CD4-positive, alpha-beta T cell treated with Interleukin-4 for 1 hour (primary cell): Measurements from ENCODE around the gene TULP4.
"Not testable (repeated sequence)": the region's sequence is repeated elsewhere in the genome, so short reads cannot be mapped to it uniquely, and the experiment has no call there.

ENCODE experiments used
- DNase-seq, 2 donors: peaks; one replicate each; pipeline ENCODE4 v3.0.0-alpha.2; 2020 to 2022

The TULP4 gene

DNA sequence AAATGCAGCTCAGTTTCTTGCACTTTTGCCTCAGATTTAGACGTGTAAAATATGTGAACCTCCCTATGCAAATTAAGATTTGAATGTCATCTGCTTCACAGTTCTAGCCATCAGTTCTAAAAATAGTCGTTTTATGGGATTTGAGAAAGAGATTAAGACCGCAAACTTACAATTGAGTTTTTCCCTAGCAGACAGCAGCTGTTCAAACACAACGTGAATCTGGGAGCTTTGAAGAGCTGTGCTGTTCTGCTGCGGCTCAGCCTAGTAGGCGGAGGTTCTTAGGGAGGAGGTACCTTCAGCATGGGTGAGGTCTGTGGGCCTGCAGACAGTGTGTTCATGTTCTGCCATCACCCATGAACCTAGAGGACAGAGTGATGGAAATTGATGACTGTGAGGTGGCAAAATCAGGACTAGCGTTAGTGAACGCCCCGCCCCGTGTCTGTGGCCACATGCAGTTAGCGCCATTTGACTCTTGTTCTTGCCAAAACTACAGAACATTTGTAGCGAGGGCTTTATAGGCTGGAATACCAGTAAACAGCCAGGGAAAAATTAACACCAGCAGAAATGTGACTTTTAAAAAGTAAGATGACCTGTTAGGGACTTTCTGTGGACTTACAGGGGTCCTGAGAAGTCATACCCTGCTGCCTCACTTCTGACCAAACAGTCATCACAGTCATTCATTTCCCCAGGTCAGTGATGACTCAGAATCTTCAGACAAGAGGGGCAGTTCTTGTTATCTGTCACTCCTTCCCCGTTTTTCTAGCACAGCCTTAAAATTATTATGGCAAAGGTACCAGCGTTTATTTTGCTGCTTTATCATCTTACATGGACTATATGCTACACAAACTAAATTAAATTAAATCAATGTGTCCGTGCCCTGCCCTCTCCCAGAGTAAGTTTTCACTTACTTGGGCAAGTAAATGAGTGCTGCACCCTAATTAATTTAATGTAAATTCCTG is 163.4 kb downstream of the TULP4 start:
- DNase-seq: no peak

DNA sequence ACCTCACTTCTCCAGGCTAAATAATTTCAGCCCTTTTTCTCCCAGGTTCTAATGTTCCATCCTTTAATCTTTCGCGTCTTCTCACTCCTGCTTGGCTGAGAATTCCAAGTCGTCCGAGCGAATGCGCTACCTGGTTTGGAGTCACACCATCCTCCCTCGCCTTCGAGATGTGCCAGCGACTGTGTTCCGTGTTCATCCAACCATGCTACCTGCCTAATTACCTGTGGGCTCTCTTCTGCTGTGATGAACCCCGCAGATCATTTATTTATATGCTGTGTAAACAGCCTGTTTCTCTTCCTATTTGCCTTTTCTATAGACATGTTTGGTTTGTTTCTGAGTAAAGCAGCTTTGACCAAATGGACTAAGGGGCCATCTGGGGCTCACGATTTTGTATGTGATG is 164.1 kb downstream of the TULP4 start:
- no peak for DNase-seq

GRCh38 chr6:158477722-158478121 is 165.5 kb downstream of the TULP4 start:
- not testable (repeated sequence) for DNase-seq

DNA sequence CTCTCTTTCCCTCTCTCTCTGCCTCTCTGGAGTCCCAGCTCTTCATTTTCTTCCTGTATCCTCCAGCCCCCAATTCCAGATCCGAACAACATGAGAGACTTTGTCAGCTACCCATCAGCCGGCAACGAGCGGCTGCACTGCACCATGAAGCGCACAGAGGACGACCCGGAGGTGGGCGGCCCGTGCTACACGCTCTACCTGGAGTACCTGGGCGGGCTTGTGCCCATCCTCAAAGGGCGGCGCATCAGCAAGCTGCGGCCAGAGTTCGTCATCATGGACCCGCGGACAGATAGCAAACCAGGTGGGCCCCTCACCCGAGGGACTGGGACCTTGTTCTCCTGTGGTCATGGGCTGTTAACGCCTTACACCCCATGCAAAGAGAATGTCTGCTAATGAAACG is 168.7 kb downstream of the TULP4 start:
- DNase-seq: no peak

- DNase-seq: no peak
Measured at GRCh38 chr6:158481690-158482473, 169.6 kb downstream of the TULP4 start.

DNA sequence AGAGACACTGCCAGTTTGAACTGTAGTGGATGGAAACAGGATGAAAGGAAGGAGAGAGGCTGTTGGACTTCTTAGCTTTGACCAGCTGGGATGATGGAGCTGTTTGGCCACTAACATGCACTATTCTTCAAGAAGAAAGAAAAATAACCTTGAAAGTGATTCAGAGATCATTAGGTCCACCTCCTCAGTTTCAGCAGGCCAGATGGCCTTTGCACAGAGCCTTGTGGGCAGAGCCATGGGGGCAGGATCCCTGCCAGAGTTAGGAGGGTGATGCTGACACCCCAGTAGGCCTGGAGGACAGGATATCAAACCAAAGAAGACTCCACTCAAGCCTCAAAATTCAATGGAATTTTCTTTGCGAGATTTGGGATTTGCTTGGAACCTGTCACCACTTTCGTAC is 173.2 kb downstream of the TULP4 start:
- DNase-seq: no peak

GRCh38 chr6:158487495-158487894 is 175.2 kb downstream of the TULP4 start:
- DNase-seq: no peak

- no peak for DNase-seq
Measured at GRCh38 chr6:158488065-158488464, 175.8 kb downstream of the TULP4 start.

DNA sequence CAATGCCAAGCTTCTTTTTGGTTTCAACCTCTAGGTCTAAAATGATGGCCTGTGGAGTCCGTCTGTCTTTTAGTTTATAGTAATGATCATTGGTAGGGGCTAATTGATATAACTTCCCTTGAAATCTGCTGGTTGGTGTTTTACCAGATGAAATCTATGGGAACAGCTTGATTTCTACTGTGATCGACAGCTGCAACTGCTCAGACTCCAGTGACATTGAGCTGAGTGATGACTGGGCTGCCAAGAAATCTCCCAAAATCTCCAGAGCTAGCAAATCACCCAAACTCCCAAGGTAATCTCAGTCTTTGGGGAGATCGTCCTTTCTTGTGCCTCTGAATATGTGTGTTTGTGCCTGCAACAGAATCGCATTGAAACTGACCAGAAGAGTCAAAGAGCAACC is 177.2 kb downstream of the TULP4 start:
- DNase-seq: no peak

- no peak for DNase-seq
Measured at GRCh38 chr6:158492881-158493280, 180.6 kb downstream of the TULP4 start.

- no peak for DNase-seq
Measured at GRCh38 chr6:158496700-158497099, 184.4 kb downstream of the TULP4 start.

- no peak for DNase-seq
Measured at GRCh38 chr6:158497620-158498019, 185.4 kb downstream of the TULP4 start.

- no peak for DNase-seq
Measured at GRCh38 chr6:158498362-158498761, 186.1 kb downstream of the TULP4 start.

DNA sequence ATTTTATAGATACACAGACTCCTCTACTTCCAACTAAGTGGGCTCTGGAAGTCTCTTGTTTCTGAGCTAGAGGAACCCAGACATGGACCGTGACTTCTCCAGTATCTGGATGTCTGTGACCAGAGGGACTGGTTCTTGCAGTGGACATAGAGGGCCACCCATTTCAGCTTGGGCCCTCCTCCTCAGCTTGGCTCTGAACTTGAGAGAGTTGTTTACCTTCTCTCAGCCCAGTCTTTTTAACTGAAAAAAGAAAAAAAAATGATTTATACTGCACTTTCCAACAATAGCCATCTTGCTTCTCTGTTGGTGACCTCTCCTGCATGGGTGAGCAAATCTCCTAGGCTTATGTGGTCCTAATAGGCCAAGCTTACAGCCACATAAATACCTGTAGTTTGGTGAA is 187.3 kb downstream of the TULP4 start:
- DNase-seq: no peak

GRCh38 chr6:158500016-158500735 is 187.9 kb downstream of the TULP4 start:
- DNase-seq: no peak

DNA sequence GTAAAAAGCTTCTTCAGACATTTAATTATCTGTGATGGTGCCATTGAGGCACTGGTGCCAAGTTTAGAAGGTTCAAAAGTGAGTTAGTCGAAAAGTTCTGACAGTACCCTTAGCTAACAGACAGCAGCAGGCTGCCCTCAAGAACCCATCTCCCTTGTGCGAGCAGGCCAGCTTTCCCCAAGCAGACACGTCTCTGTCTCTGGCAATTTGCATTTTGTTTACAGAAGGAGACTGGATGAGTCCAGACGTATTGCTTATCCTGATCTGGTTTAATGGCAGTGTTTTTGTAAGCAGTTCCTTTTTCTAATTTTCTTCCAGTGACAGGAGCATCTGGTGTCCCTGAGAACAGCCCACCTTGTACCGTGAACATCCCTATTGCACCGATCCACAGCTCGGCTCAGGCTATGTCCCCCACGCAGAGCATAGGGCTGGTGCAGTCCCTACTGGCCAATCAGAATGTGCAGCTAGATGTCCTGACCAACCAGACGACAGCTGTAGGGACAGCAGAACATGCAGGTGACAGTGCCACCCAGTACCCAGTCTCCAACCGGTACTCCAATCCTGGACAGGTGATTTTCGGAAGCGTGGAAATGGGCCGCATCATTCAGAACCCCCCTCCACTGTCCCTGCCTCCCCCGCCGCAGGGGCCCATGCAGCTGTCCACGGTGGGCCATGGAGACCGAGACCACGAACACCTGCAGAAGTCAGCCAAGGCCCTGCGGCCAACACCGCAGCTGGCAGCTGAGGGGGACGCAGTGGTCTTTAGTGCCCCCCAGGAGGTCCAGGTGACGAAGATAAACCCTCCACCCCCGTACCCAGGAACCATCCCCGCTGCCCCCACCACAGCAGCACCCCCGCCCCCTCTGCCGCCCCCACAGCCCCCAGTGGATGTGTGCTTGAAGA is 189.3 kb downstream of the TULP4 start:
- DNase-seq: no peak

DNA sequence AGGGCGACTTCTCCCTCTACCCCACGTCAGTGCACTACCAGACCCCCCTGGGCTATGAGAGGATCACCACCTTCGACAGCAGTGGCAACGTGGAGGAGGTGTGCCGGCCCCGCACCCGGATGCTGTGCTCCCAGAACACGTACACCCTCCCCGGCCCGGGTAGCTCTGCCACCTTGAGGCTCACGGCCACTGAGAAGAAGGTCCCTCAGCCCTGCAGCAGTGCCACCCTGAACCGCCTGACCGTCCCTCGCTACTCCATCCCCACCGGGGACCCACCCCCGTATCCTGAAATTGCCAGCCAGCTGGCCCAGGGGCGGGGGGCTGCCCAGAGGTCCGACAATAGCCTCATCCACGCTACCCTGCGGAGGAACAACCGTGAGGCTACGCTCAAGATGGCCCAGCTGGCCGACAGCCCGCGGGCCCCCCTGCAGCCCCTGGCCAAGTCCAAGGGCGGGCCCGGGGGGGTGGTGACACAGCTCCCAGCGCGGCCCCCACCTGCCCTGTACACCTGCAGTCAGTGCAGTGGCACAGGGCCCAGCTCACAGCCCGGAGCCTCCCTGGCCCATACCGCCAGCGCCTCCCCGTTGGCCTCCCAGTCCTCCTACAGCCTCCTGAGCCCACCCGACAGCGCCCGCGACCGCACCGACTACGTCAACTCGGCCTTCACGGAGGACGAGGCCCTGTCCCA is 190.1 kb downstream of the TULP4 start:
- DNase-seq: no peak

- DNase-seq: no peak
Measured at GRCh38 chr6:158503222-158503621, 191.0 kb downstream of the TULP4 start.

- no peak for DNase-seq
Measured at GRCh38 chr6:158503846-158504245, 191.6 kb downstream of the TULP4 start.

GRCh38 chr6:158505194-158505593 is 192.9 kb downstream of the TULP4 start:
- no peak for DNase-seq

- DNase-seq: no peak
Measured at GRCh38 chr6:158506601-158507000, 194.3 kb downstream of the TULP4 start.

DNA sequence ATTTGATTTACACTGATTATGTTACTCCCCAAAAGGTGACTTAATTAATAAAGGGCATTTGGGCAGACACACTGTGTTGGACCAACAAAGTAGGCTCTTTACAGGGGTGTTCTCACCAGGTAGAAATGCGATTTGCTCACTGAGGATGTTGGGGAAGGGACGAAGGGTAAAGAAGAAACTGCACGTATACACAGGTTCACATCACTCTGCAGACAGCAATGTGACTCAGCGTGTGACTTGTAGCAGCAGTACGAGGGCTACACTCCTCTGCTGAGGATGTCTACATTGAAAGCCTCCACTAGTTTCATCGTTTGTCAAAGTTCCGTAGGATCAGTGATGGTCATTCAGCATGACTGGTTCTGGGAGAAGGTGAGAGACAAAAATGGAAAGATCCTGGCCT is 194.9 kb downstream of the TULP4 start:
- no peak for DNase-seq
